Neural progenitor cell (in vitro differentiated cells): ENCODE measurements around the gene RPAP2. TPM values are rescaled to one million over a fixed set of nuclear protein-coding genes. Genes with fewer than 3 reads are reported as not detected.
"Not testable (repeated sequence)": the region's sequence is repeated elsewhere in the genome, so short reads cannot be mapped to it uniquely, and the experiment has no call there.

Source experiments
- DNase-seq: peaks from one replicate; pipeline ENCODE4 v3.0.0-alpha.2; 2016; ENCODE audit warnings: low spot score
- H2AFZ ChIP-seq: fragments of 200-600 bp; sonication (generic); replicated peaks from 2 replicates; pipeline ENCODE4 v1.6.1; 2016; ENCODE audit warnings: antibody characterized with exemption
- H3F3A ChIP-seq: fragments of 200-600 bp; sonication (generic); 2 replicates; pipeline ENCODE4 v1.6.1; 2016; ENCODE audit warnings: antibody characterized with exemption, low read depth
- H3K27ac ChIP-seq: fragments of 200-600 bp; sonication (generic); 2 replicates; pipeline ENCODE4 v1.5.1; 2016; ENCODE audit warnings: mild to moderate bottlenecking
- H3K27me3 ChIP-seq: fragments of 200-600 bp; sonication (generic); 2 replicates; pipeline ENCODE4 v1.6.1; 2016; ENCODE audit warnings: mild to moderate bottlenecking, moderate library complexity
- H3K36me3 ChIP-seq: fragments of 200-600 bp; sonication (generic); 2 replicates; pipeline ENCODE4 v1.5.1; 2016
- H3K4me1 ChIP-seq: fragments of 200-600 bp; sonication (generic); 2 replicates; pipeline ENCODE4 v1.6.1; 2016; ENCODE audit warnings: mixed run types
- H3K4me2 ChIP-seq: fragments of 200-600 bp; sonication (generic); 2 replicates; pipeline ENCODE4 v1.6.1; 2016
- H3K4me3 ChIP-seq: fragments of 200-600 bp; sonication (generic); 2 replicates; pipeline ENCODE4 v1.5.1; 2016
- H3K79me2 ChIP-seq: fragments of 200-600 bp; sonication (generic); 2 replicates; pipeline ENCODE4 v1.6.1; 2016; ENCODE audit warnings: low read depth
- H3K9ac ChIP-seq: fragments of 200-600 bp; sonication (generic); 2 replicates; pipeline ENCODE4 v1.6.1; 2016
- H3K9me3 ChIP-seq: fragments of 200-600 bp; sonication (generic); 2 replicates; pipeline ENCODE4 v1.5.1; 2016; ENCODE audit warnings: low read depth
- H4K20me1 ChIP-seq: fragments of 200-600 bp; sonication (generic); 2 replicates; pipeline ENCODE4 v1.6.1; 2016; ENCODE audit warnings: low read depth
- H3K27ac Mint-ChIP-seq: 3 replicates; pipeline ENCODE4 v1.8.0; 2021; ENCODE audit warnings: mixed read lengths
- H3K27me3 Mint-ChIP-seq: 2 replicates; pipeline ENCODE4 v1.8.0; 2022; ENCODE audit warnings: low read depth, mild to moderate bottlenecking, inconsistent platforms, moderate library complexity, mixed read lengths; ENCODE audit not compliant: insufficient read depth
- H3K36me3 Mint-ChIP-seq: 3 replicates; pipeline ENCODE4 v1.8.0; 2021; ENCODE audit warnings: mixed read lengths
- H3K4me1 Mint-ChIP-seq: 3 replicates; pipeline ENCODE4 v1.8.0; 2021; ENCODE audit warnings: mixed read lengths
- H3K4me3 Mint-ChIP-seq: 3 replicates; pipeline ENCODE4 v1.8.0; 2021; ENCODE audit warnings: mild to moderate bottlenecking, moderate library complexity, mixed read lengths
- H3K9me3 Mint-ChIP-seq: 3 replicates; pipeline ENCODE4 v1.8.0; 2020; ENCODE audit warnings: mixed read lengths
- CTCF ChIP-seq: fragments of 200-600 bp; sonication (generic); IDR thresholded peaks from 2 replicates; pipeline ENCODE4 v1.5.1; 2017; ENCODE audit warnings: antibody characterized with exemption, mild to moderate bottlenecking
- EZH2 ChIP-seq: fragments of 200-600 bp; sonication (generic); IDR thresholded peaks from 2 replicates; pipeline ENCODE4 v1.6.1; 2017; ENCODE audit warnings: antibody characterized with exemption, mild to moderate bottlenecking, moderate library complexity
- EZH2phosphoT487 ChIP-seq: fragments of 200-600 bp; sonication (generic); IDR thresholded peaks from 2 replicates; pipeline ENCODE4 v1.6.1; 2017; ENCODE audit warnings: antibody characterized with exemption
- total RNA-seq: library from RNA; depleted of rRNA; stranded (reverse); fragments of >200 nt; gene quantifications from 2 replicates; pipeline ENCODE4 v1.2.3, GENCODE V29; 2015; ENCODE audit warnings: low replicate concordance

RPAP2 gene
- total RNA-seq, 1 donor from 2014 or later, result 36.3 TPM

- no peak overlapping the region for H3K27ac Mint-ChIP-seq
- TF ChIP-seq EZH2 (no peak), CTCF (no peak), EZH2phosphoT487 (no peak)
These were observed 82.0 kb downstream of the RPAP2 start for GRCh38 chr1:92380867-92381266.

GRCh38 chr1:92393966-92394365 is 95.1 kb downstream of the RPAP2 start:
- H3K4me1 Mint-ChIP-seq, H4K20me1 ChIP-seq, H3K4me1 ChIP-seq, H3K4me3 ChIP-seq, H3K9ac ChIP-seq, H3K27me3 ChIP-seq, H3F3A ChIP-seq, H3K27ac Mint-ChIP-seq, H3K4me2 ChIP-seq, H3K27me3 Mint-ChIP-seq, H3K36me3 ChIP-seq, H3K79me2 ChIP-seq, DNase-seq, H3K4me3 Mint-ChIP-seq, H2AFZ ChIP-seq, H3K27ac ChIP-seq: not testable (repeated sequence)
- H3K9me3 ChIP-seq, result peaks cover 16% of the 10 kb centered on the region
- Mint-ChIP-seq H3K36me3 (peaks cover 28% of the 10 kb centered on the region), H3K9me3 (peaks cover 58% of the 10 kb centered on the region)

More at GRCh38 chr1:92380867-92381266, 82.0 kb downstream of the RPAP2 start:
- no peaks in the 10 kb centered on the region for H3K4me1 Mint-ChIP-seq
- H3K4me3 Mint-ChIP-seq, result no peak overlapping the region
- H3K9me3 Mint-ChIP-seq, result peaks cover 8% of the 10 kb centered on the region
- no peak overlapping the region for H3K9ac ChIP-seq
- no peaks in the 10 kb centered on the region for H3K27me3 ChIP-seq
- no peaks in the 10 kb centered on the region for H3K36me3 ChIP-seq
- H2AFZ ChIP-seq, result no peak overlapping the region
- H3F3A ChIP-seq, result no peaks in the 10 kb centered on the region
- no peak overlapping the region for H3K4me3 ChIP-seq
- DNase-seq, result no peak
- no peak overlapping the region for H3K4me2 ChIP-seq
- H3K9me3 ChIP-seq, result no peaks in the 10 kb centered on the region
- no peak overlapping the region for H3K27ac ChIP-seq
- H4K20me1 ChIP-seq, result no peaks in the 10 kb centered on the region
- no peaks in the 10 kb centered on the region for H3K4me1 ChIP-seq
- no peaks in the 10 kb centered on the region for H3K79me2 ChIP-seq
- no peaks in the 10 kb centered on the region for H3K27me3 Mint-ChIP-seq
- peaks cover 27% of the 10 kb centered on the region for H3K36me3 Mint-ChIP-seq

- no peaks in the 10 kb centered on the region for H4K20me1 ChIP-seq
- no peak overlapping the region for H3K9ac ChIP-seq
- no peak overlapping the region for H3K27ac Mint-ChIP-seq
- H3K27ac ChIP-seq, result no peak overlapping the region
- H3K36me3 Mint-ChIP-seq, result peaks cover 13% of the 10 kb centered on the region
- peaks cover 7% of the 10 kb centered on the region for H3K9me3 ChIP-seq
- peaks cover 10% of the 10 kb centered on the region for H3F3A ChIP-seq
- H3K36me3 ChIP-seq, result peaks cover 2% of the 10 kb centered on the region
- peaks cover 4% of the 10 kb centered on the region for H3K27me3 Mint-ChIP-seq
- peaks cover 14% of the 10 kb centered on the region for H3K4me1 ChIP-seq
- H2AFZ ChIP-seq, result no peak overlapping the region
- H3K4me2 ChIP-seq, result no peak overlapping the region
- H3K79me2 ChIP-seq, result no peaks in the 10 kb centered on the region
- no peak for DNase-seq
- no peak overlapping the region for H3K4me3 Mint-ChIP-seq
- TF ChIP-seq EZH2phosphoT487, result no peak
- no peak for TF ChIP-seq CTCF
- TF ChIP-seq EZH2, result no peak
- H3K27me3 ChIP-seq, result no peaks in the 10 kb centered on the region
- H3K4me3 ChIP-seq, result no peak overlapping the region
- no peaks in the 10 kb centered on the region for H3K4me1 Mint-ChIP-seq
- H3K9me3 Mint-ChIP-seq, result peaks cover 23% of the 10 kb centered on the region
These were observed 99.7 kb downstream of the RPAP2 start for GRCh38 chr1:92398519-92398918.

GRCh38 chr1:92399076-92399475 is 100.2 kb downstream of the RPAP2 start:
- Histone ChIP-seq H3K4me2 (no peak overlapping the region), H3K36me3 (no peaks in the 10 kb centered on the region), H3K9ac (no peak overlapping the region), H4K20me1 (no peaks in the 10 kb centered on the region), H3K4me3 (no peak overlapping the region), H3F3A (peaks cover 10% of the 10 kb centered on the region), H3K27me3 (no peaks in the 10 kb centered on the region), H3K9me3 (peaks cover 2% of the 10 kb centered on the region), H3K79me2 (no peaks in the 10 kb centered on the region), H3K27ac (no peak overlapping the region), H3K4me1 (peaks cover 14% of the 10 kb centered on the region), H2AFZ (no peak overlapping the region)
- Mint-ChIP-seq H3K36me3 (peaks cover 14% of the 10 kb centered on the region), H3K9me3 (peaks cover 20% of the 10 kb centered on the region), H3K4me1 (no peaks in the 10 kb centered on the region), H3K4me3 (no peak overlapping the region), H3K27ac (no peak overlapping the region), H3K27me3 (peaks cover 4% of the 10 kb centered on the region)
- TF ChIP-seq CTCF (no peak), EZH2phosphoT487 (no peak), EZH2 (no peak)
- DNase-seq, result no peak
